Kidney epithelial cell (primary cell): ENCODE measurements around the gene KLHL3. TPM values are rescaled to one million over a fixed set of nuclear protein-coding genes. Genes with fewer than 3 reads are reported as not detected.

ENCODE experiments used
- DNase-seq: peaks from one replicate; pipeline ENCODE4 v3.0.0-alpha.2; 2010; ENCODE audit warnings: low read depth
- H3K27me3 ChIP-seq: 2 replicates; pipeline ENCODE4 v1.6.0; 2011; ENCODE audit warnings: low read length; ENCODE audit not compliant: control insufficient read depth, insufficient read depth
- H3K36me3 ChIP-seq: 2 replicates; pipeline ENCODE4 v1.5.1; 2011; ENCODE audit warnings: low read length; ENCODE audit not compliant: control insufficient read depth, insufficient read depth
- H3K4me3 ChIP-seq: 2 replicates; pipeline ENCODE4 v1.5.1; 2011; ENCODE audit warnings: low read depth, mild to moderate bottlenecking, control low read depth, low read length
- CTCF ChIP-seq: IDR thresholded peaks from 2 replicates; pipeline ENCODE4 v1.5.1; 2011; ENCODE audit warnings: mild to moderate bottlenecking, moderate library complexity, low read length, control low read depth, inconsistent platforms; ENCODE audit not compliant: insufficient read depth, poor library complexity, severe bottlenecking
- total RNA-seq: library from RNA; depleted of rRNA; stranded (reverse); fragments of >200 nt; gene quantifications from 2 replicates; pipeline ENCODE4 v1.2.3, GENCODE V29; 2015

The KLHL3 gene
- total RNA-seq, 1 donor from 2014 or later: 2.8 TPM

- no peak for DNase-seq
These were observed 160.7 kb downstream of the KLHL3 start for GRCh38 chr5:137575211-137575610.

GRCh38 chr5:137573376-137573775 is 162.5 kb downstream of the KLHL3 start:
- no peaks in the 10 kb centered on the region for H3K36me3 ChIP-seq
- TF ChIP-seq CTCF: no peak
- no peak for DNase-seq

More at GRCh38 chr5:137575211-137575610, 160.7 kb downstream of the KLHL3 start:
- no peaks in the 10 kb centered on the region for H3K27me3 ChIP-seq
- no peaks in the 10 kb centered on the region for H3K36me3 ChIP-seq
- H3K4me3 ChIP-seq: no peak overlapping the region
- TF ChIP-seq CTCF: no peak

GRCh38 chr5:137572042-137572695 is 163.7 kb downstream of the KLHL3 start:
- Histone ChIP-seq H3K4me3 (no peak overlapping the region), H3K27me3 (no peaks in the 10 kb centered on the region), H3K36me3 (no peaks in the 10 kb centered on the region)
- no peak for TF ChIP-seq CTCF
- no peak for DNase-seq

More at GRCh38 chr5:137573376-137573775, 162.5 kb downstream of the KLHL3 start:
- no peak overlapping the region for H3K4me3 ChIP-seq
- H3K27me3 ChIP-seq: no peaks in the 10 kb centered on the region

- no peak for DNase-seq
- H3K4me3 ChIP-seq: no peak overlapping the region
- no peaks in the 10 kb centered on the region for H3K27me3 ChIP-seq
- no peaks in the 10 kb centered on the region for H3K36me3 ChIP-seq
- TF ChIP-seq CTCF: no peak
These were observed 165.8 kb downstream of the KLHL3 start for GRCh38 chr5:137570070-137570469.

Other genes starting within 250 kb of the KLHL3 start
- gene SPOCK1, start 236.8 kb downstream of the KLHL3 start, total RNA-seq: 13.1 and 20.1 TPM in 2 replicates
- gene HNRNPA0, start 18.3 kb upstream of the KLHL3 start, total RNA-seq: 14.7 TPM in 2 replicates
- gene MYOT, start 131.8 kb upstream of the KLHL3 start, total RNA-seq: not detected in 2 replicates
- gene PKD2L2, start 153.4 kb upstream of the KLHL3 start, total RNA-seq: not detected in 2 replicates